GM23338 (cell line): Measurements from ENCODE around the gene TMEM106A.

Experiments
- CREB1 ChIP-seq: fragments of 250-450 bp; sonication (Bioruptor Pico); IDR thresholded peaks from 2 replicates; pipeline ENCODE4 v1.5.0; 2020; ENCODE audit warnings: low read depth, mild to moderate bottlenecking, moderate library complexity
- CTCF ChIP-seq, 2 experiments: fragments of 200-600 bp in 1 of 2; sonication (generic) in 1 of 2; conservative IDR thresholded peaks; 2 replicates each; pipeline versions ENCODE4 v1.5.1 to v1.6.1; 2016 to 2017; ENCODE audit warnings: antibody characterized with exemption in 2 of 2, low read depth in 2 of 2, mild to moderate bottlenecking in 2 of 2, moderate library complexity in 1 of 2
- JUNB ChIP-seq: IDR thresholded peaks from one replicate; pipeline ENCODE4 v1.6.1; 2016; ENCODE audit warnings: antibody characterized with exemption; ENCODE audit not compliant: unreplicated experiment
- POLR2AphosphoS5 ChIP-seq: IDR thresholded peaks from 2 replicates; pipeline ENCODE4 v1.6.1; 2016; ENCODE audit warnings: antibody characterized with exemption, low read depth
- TF ChIP-seq, protein P1 (sequence below): IDR thresholded peaks from one replicate; pipeline ENCODE4 v1.6.1; 2018; ENCODE audit warnings: antibody characterized with exemption; ENCODE audit not compliant: unreplicated experiment
- TF ChIP-seq, protein P2 (sequence below): IDR thresholded peaks from 2 replicates; pipeline ENCODE4 v1.6.1; 2016; ENCODE audit warnings: antibody characterized with exemption

DNA sequence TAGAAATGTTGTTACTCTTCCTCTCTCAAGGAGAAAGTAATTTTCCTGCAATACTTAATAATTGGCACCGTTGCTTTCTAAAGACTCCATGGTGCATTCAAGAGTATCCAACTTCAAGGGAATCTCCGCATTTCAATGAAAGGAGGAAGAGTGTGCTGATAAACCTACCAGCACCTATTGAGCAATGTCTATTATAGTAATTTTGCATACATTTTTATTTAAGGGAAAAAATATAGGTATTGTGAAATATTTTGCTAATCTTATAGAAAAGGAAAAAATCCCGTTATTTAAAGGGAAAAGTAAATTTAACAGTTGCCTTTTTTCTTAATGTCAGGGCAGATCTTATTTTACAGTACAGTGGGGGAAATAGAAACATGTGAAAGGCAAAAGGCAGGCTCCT lies 1.1 kb upstream of the TMEM106A start:
- TF ChIP-seq CTCF (conservative IDR thresholded peaks at IDR 0.05; ENCODE audit: low read depth in 2 of 2) (no peak), POLR2AphosphoS5 (no peak), JUNB (no peak), CREB1 (CRISPR knock-in tag) (no peak)
- TF ChIP-seq, protein P1, sequence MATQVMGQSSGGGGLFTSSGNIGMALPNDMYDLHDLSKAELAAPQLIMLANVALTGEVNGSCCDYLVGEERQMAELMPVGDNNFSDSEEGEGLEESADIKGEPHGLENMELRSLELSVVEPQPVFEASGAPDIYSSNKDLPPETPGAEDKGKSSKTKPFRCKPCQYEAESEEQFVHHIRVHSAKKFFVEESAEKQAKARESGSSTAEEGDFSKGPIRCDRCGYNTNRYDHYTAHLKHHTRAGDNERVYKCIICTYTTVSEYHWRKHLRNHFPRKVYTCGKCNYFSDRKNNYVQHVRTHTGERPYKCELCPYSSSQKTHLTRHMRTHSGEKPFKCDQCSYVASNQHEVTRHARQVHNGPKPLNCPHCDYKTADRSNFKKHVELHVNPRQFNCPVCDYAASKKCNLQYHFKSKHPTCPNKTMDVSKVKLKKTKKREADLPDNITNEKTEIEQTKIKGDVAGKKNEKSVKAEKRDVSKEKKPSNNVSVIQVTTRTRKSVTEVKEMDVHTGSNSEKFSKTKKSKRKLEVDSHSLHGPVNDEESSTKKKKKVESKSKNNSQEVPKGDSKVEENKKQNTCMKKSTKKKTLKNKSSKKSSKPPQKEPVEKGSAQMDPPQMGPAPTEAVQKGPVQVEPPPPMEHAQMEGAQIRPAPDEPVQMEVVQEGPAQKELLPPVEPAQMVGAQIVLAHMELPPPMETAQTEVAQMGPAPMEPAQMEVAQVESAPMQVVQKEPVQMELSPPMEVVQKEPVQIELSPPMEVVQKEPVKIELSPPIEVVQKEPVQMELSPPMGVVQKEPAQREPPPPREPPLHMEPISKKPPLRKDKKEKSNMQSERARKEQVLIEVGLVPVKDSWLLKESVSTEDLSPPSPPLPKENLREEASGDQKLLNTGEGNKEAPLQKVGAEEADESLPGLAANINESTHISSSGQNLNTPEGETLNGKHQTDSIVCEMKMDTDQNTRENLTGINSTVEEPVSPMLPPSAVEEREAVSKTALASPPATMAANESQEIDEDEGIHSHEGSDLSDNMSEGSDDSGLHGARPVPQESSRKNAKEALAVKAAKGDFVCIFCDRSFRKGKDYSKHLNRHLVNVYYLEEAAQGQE, result no peak
- TF ChIP-seq, protein P2, sequence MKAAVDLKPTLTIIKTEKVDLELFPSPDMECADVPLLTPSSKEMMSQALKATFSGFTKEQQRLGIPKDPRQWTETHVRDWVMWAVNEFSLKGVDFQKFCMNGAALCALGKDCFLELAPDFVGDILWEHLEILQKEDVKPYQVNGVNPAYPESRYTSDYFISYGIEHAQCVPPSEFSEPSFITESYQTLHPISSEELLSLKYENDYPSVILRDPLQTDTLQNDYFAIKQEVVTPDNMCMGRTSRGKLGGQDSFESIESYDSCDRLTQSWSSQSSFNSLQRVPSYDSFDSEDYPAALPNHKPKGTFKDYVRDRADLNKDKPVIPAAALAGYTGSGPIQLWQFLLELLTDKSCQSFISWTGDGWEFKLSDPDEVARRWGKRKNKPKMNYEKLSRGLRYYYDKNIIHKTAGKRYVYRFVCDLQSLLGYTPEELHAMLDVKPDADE, result no peak
